ENCODE data around the gene PKNOX2. TPM values are rescaled to one million over a fixed set of nuclear protein-coding genes. Genes with fewer than 3 reads are reported as not detected.

PKNOX2 gene
- total and polyA plus RNA-seq, 10 of the 15 experiments (the other 5 are each of a cell fraction or from before 2014, with no cell fraction given): not detected

DNA sequence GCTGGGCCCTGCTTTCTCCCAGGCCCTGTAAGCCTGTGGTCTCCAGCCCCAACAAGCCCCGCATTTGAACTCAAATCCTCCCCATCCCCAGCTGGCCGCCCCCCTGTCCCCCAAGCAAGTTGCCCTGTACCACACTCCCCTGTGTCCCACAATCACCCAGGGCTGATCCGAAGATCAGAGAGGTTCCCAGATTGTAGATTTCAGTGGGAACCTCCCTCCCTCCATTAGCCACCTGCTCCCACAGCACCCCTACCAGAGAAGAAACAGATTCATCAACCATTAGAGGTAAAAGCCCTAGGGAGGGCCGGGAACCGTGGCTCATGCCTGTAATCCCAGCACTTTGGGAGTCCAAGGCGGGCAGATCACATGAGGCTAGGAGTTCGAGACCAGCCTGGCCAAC is 224.1 kb downstream of the PKNOX2 start:
- POLR2A ChIA-PET: no interaction called here
- Histone ChIP-seq H4K20me1 (ENCODE audit: control insufficient read depth, insufficient read depth) (no peaks in the 10 kb centered on the region), H3K4me1 (ENCODE audit: control insufficient read depth, insufficient read depth, low read length) (no peaks in the 10 kb centered on the region), H3K36me3 (ENCODE audit: control insufficient read depth in 2 of 2, insufficient read depth in 2 of 2, low read length in 1 of 2) (no peaks in the 10 kb centered on the region), H3K4me3 (no peak overlapping the region), H2AFZ (ENCODE audit: control insufficient read depth, low read depth, low read length) (no peak overlapping the region), H3K4me2 (ENCODE audit: control insufficient read depth, insufficient read depth) (no peak overlapping the region), H3K9me3 (replicated peaks; ENCODE audit: control insufficient read depth, insufficient read depth, low read length) (no peaks in the 10 kb centered on the region), H3K27ac (ENCODE audit: control insufficient read depth, insufficient read depth) (no peak overlapping the region), H3K27me3 (replicated peaks in 1 of 2; ENCODE audit: control insufficient read depth in 2 of 2, insufficient read depth in 2 of 2, low read length in 1 of 2) (peaks cover 0 to 2% of the 10 kb centered on the region in 2 experiments; a peak in 3 of 4 replicates), H3K79me2 (ENCODE audit: control insufficient read depth, insufficient read depth, low read length) (no peaks in the 10 kb centered on the region), H3K9ac (ENCODE audit: control insufficient read depth, insufficient read depth, low read length) (no peak overlapping the region)
- BruUV-seq (replicated peaks): no TSS peak
- no peak for TF ChIP-seq ZNF274 (IDR thresholded peaks at IDR 0.05; ENCODE audit: insufficient read depth, insufficient read length)
- TF ChIP-seq, protein P1, sequence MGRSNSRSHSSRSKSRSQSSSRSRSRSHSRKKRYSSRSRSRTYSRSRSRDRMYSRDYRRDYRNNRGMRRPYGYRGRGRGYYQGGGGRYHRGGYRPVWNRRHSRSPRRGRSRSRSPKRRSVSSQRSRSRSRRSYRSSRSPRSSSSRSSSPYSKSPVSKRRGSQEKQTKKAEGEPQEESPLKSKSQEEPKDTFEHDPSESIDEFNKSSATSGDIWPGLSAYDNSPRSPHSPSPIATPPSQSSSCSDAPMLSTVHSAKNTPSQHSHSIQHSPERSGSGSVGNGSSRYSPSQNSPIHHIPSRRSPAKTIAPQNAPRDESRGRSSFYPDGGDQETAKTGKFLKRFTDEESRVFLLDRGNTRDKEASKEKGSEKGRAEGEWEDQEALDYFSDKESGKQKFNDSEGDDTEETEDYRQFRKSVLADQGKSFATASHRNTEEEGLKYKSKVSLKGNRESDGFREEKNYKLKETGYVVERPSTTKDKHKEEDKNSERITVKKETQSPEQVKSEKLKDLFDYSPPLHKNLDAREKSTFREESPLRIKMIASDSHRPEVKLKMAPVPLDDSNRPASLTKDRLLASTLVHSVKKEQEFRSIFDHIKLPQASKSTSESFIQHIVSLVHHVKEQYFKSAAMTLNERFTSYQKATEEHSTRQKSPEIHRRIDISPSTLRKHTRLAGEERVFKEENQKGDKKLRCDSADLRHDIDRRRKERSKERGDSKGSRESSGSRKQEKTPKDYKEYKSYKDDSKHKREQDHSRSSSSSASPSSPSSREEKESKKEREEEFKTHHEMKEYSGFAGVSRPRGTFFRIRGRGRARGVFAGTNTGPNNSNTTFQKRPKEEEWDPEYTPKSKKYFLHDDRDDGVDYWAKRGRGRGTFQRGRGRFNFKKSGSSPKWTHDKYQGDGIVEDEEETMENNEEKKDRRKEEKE (IDR thresholded peaks at IDR 0.05): no peak
- TF ChIP-seq GABPA (IDR thresholded peaks at IDR 0.05; ENCODE audit: low read depth): no peak
- in situ Hi-C loops (cut with MboI): no loop called here
- ATAC-seq (no peak), FAIRE-seq (no peak), DNase-seq (ENCODE audit: low read depth, low spot score) (no peak)
- 10% methylated on average over 7 of the region's 7 CpGs for WGBS (ENCODE audit: insufficient coverage, insufficient replicate concordance, low lambda C conversion rate, missing lambda C conversion rate)
- CTCF ChIA-PET: no interaction called here
- intact Hi-C loops (cut with micrococcal nuclease; ENCODE audit: unreplicated experiment): no loop called here
- SMC1A ChIA-PET (ENCODE audit: uncharacterized antibody, unreplicated experiment): interaction anchor here (1.0 to 2.6 kb wide), 3 partner anchors 9 to 22 kb away, joined by 3 to 8 read pairs (median 4); no protein-coding TSS in a partner anchor
- RAD21 ChIA-PET (ENCODE audit: unreplicated experiment): no interaction called here

Data from GM12878 (cell line).